Right atrium auricular region (tissue), 2 donors: Measurements from ENCODE around the gene RNF183. TPM values are rescaled to one million over a fixed set of nuclear protein-coding genes. Genes with fewer than 3 reads are reported as not detected.

Experiments
- DNase-seq: peaks from one replicate; pipeline ENCODE4 v3.0.0-alpha.2; 2019; ENCODE audit warnings: low spot score
- H3K27ac ChIP-seq, 2 donors: fragments of 200-600 bp; sonication (generic); 1 replicate in 1 of 2; 2 replicates in 1 of 2; pipeline ENCODE4 v1.5.1; 2016 to 2019
- H3K27me3 ChIP-seq, 2 donors: fragments of 200-600 bp; sonication (generic); one replicate each; pipeline versions ENCODE4 v1.5.1 to v1.6.0; 2017 to 2019
- H3K36me3 ChIP-seq: fragments of 200-600 bp; sonication (generic); one replicate; pipeline ENCODE4 v1.5.1; 2016
- H3K4me1 ChIP-seq, 2 donors: fragments of 200-600 bp; sonication (generic); one replicate each; pipeline versions ENCODE4 v1.5.1 to v1.6.0; 2017 to 2019
- H3K4me3 ChIP-seq, 2 donors: fragments of 200-600 bp; sonication (generic); 1 replicate in 1 of 2; 2 replicates in 1 of 2; pipeline ENCODE4 v1.5.1; 2017 to 2019; ENCODE audit warnings: mild to moderate bottlenecking in 1 of 2, moderate library complexity in 1 of 2
- H3K9me3 ChIP-seq, 2 donors: fragments of 200-600 bp; sonication (generic); one replicate each; pipeline ENCODE4 v1.5.1; 2019
- total RNA-seq, 2 donors: library from RNA; depleted of rRNA; stranded (reverse); fragments of >200 nt; gene quantifications; one replicate each; pipeline ENCODE4 v1.1.0, GENCODE V29; 2016
- TF ChIP-seq, protein P1 (sequence below), 2 donors: fragments of 200-600 bp; sonication (generic); IDR thresholded peaks; one replicate each; pipeline ENCODE4 v1.5.1; 2019; ENCODE audit warnings: antibody characterized with exemption in 2 of 2

The RNF183 gene
- total RNA-seq, 2 donors from 2014 or later: not detected

DNA sequence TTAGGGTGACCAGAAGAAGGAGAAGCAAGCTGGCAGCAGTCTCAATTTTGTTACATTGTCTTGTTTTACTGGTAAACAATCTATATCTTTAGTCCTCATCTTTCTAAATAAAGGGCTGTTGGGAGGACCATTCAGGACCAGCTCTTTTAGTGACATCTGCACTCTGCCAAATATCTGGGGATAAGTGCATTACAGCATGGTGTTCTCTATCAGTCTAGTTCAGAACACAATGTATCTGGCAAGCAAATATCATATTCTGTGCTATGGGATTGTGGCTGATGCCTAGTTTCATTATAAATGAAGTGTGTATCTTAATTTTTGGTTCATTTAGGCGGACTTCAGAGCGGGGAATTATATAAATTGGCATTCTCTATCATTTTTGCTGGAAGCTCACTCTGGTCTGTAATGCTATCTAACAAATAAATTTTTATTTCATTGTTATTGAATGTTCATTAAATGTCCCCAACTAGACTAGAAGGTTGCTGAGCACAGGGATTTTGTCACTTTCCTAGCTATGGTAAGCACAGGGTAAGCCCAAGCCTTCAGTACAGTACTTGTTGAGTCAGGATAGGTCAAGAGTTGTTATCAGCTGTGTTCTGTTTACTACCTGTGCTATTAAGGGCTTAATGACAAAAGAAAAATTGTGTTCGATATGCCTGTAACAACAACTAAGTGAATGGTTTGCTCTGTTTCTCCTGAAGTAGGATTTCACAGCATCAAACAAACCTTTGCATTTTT lies 25.0 kb upstream of the RNF183 start:
- H3K4me3 ChIP-seq: no peak overlapping the region
- TF ChIP-seq, protein P1, sequence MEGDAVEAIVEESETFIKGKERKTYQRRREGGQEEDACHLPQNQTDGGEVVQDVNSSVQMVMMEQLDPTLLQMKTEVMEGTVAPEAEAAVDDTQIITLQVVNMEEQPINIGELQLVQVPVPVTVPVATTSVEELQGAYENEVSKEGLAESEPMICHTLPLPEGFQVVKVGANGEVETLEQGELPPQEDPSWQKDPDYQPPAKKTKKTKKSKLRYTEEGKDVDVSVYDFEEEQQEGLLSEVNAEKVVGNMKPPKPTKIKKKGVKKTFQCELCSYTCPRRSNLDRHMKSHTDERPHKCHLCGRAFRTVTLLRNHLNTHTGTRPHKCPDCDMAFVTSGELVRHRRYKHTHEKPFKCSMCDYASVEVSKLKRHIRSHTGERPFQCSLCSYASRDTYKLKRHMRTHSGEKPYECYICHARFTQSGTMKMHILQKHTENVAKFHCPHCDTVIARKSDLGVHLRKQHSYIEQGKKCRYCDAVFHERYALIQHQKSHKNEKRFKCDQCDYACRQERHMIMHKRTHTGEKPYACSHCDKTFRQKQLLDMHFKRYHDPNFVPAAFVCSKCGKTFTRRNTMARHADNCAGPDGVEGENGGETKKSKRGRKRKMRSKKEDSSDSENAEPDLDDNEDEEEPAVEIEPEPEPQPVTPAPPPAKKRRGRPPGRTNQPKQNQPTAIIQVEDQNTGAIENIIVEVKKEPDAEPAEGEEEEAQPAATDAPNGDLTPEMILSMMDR (IDR thresholded peaks at IDR 0.05): no peak
- H3K27ac ChIP-seq: peak overlapping the region in 1 of 2 donors; percentile 59
- no peaks in the 10 kb centered on the region for H3K27me3 ChIP-seq
- no peaks in the 10 kb centered on the region for H3K36me3 ChIP-seq
- H3K9me3 ChIP-seq: no peaks in the 10 kb centered on the region
- peaks cover 0 to 6% of the 10 kb centered on the region in 2 donors for H3K4me1 ChIP-seq
- DNase-seq: no peak

GRCh38 chr9:113326230-113326629 lies 23.1 kb upstream of the RNF183 start:
- no peak overlapping the region for H3K4me3 ChIP-seq
- TF ChIP-seq, protein P1 (IDR thresholded peaks at IDR 0.05): no peak
- H3K36me3 ChIP-seq: no peaks in the 10 kb centered on the region
- no peaks in the 10 kb centered on the region for H3K9me3 ChIP-seq
- H3K4me1 ChIP-seq: peaks cover 0 to 6% of the 10 kb centered on the region in 2 donors
- H3K27ac ChIP-seq: no peak overlapping the region
- no peaks in the 10 kb centered on the region for H3K27me3 ChIP-seq
- DNase-seq: no peak

DNA sequence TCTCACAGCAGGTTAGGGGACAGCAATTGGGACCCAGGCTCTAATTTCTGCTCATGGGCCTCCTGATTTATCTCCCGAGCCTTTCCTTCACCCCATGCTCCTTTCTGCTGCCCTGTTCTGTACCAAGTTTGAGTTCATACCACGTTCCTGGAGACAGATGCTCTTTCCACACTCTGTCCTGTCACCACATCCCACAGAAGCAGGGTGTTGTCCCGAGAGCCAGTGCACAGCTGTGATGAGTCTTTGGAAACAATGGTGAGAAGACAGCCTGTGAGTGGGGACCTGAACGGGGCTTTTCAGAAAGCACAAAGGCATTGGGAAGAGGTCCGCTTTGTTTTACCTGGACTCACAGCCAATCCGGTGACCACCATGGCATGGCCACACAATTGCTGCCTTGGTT lies 19.5 kb upstream of the RNF183 start:
- DNase-seq: no peak
- TF ChIP-seq, protein P1 (IDR thresholded peaks at IDR 0.05): no peak
- Histone ChIP-seq H3K4me3 (no peak overlapping the region), H3K36me3 (no peaks in the 10 kb centered on the region), H3K27ac (no peak overlapping the region), H3K4me1 (peaks cover 0 to 3% of the 10 kb centered on the region in 2 donors), H3K27me3 (no peaks in the 10 kb centered on the region), H3K9me3 (no peaks in the 10 kb centered on the region)

DNA sequence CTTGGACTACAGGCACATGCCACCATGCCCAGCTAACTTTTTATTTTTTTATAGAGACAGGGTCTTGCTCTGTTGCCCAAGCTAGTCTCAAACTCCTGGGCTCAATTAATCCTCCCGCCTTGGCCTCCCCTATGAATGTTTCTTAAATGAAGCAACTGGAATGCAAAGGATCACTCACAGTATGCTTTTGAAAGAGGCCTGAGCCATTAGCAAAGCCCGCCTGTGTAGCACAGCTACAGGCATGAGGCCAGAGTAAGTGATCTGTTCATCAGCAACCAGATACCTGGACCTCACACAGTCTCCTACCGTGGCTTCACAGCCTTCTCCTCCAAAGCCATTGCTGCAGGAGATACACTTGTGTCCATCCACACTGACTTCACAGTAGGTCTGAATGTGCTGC lies 16.9 kb upstream of the RNF183 start:
- TF ChIP-seq, protein P1 (IDR thresholded peaks at IDR 0.05): no peak
- no peak overlapping the region for H3K4me3 ChIP-seq
- H3K27ac ChIP-seq: no peak overlapping the region
- H3K9me3 ChIP-seq: no peaks in the 10 kb centered on the region
- H3K36me3 ChIP-seq: no peaks in the 10 kb centered on the region
- DNase-seq: no peak
- H3K4me1 ChIP-seq: no peaks in the 10 kb centered on the region
- no peaks in the 10 kb centered on the region for H3K27me3 ChIP-seq

GRCh38 chr9:113319054-113319453 lies 15.9 kb upstream of the RNF183 start:
- DNase-seq: no peak
- no peak overlapping the region for H3K27ac ChIP-seq
- H3K4me1 ChIP-seq: no peaks in the 10 kb centered on the region
- no peaks in the 10 kb centered on the region for H3K27me3 ChIP-seq
- TF ChIP-seq, protein P1 (IDR thresholded peaks at IDR 0.05): no peak
- H3K9me3 ChIP-seq: no peaks in the 10 kb centered on the region
- H3K36me3 ChIP-seq: no peaks in the 10 kb centered on the region
- no peak overlapping the region for H3K4me3 ChIP-seq

DNA sequence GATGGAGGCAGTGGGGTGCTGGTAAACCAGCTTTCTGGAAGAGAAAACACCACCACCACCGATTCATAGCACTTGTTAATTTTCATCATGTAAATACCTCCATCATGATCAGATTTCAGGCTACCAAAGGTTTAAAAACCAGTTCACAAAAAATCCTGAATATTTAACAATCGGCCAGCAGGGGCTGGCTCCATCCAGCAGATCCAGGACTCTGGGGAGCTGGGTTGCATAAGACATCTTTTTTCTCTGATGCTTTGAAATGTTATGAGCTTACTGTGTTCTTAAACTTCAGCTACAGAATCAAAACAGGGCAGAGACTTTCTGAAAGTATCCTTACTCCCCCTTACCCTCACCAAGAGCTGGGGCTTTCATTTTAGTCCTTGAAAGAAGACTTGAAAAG lies 14.6 kb upstream of the RNF183 start:
- no peak for DNase-seq
- no peaks in the 10 kb centered on the region for H3K9me3 ChIP-seq
- no peaks in the 10 kb centered on the region for H3K4me1 ChIP-seq
- no peak overlapping the region for H3K4me3 ChIP-seq
- TF ChIP-seq, protein P1 (IDR thresholded peaks at IDR 0.05): peak in 1 of 2 donors; percentile 24
- no peaks in the 10 kb centered on the region for H3K36me3 ChIP-seq
- H3K27ac ChIP-seq: no peak overlapping the region
- no peaks in the 10 kb centered on the region for H3K27me3 ChIP-seq
